GM18519 (cell line): Measurements from ENCODE around the gene KIF21A.

Experiments
- ATAC-seq: cut with Tn5 transposase; IDR thresholded peaks from one replicate; pipeline ENCODE4 v1.9.1; 2021; ENCODE audit warnings: mild to moderate bottlenecking, moderate library complexity; ENCODE audit not compliant: unreplicated experiment, low FRiP score

Gene KIF21A

GRCh38 chr12:39390752-39391151 lies 52.2 kb downstream of the KIF21A start:
- ATAC-seq: no peak

GRCh38 chr12:39389399-39390150 lies 53.3 kb downstream of the KIF21A start:
- no peak for ATAC-seq

- ATAC-seq: no peak
Observed at GRCh38 chr12:39386335-39386734, 56.6 kb downstream of the KIF21A start.

- no peak for ATAC-seq
Observed at GRCh38 chr12:39383114-39383513, 59.8 kb downstream of the KIF21A start.

GRCh38 chr12:39380090-39380489 lies 62.8 kb downstream of the KIF21A start:
- ATAC-seq: no peak

GRCh38 chr12:39378341-39378740 lies 64.6 kb downstream of the KIF21A start:
- ATAC-seq: no peak

- ATAC-seq: no peak
Observed at GRCh38 chr12:39375206-39375808, 67.6 kb downstream of the KIF21A start.

GRCh38 chr12:39372929-39373328 lies 70.0 kb downstream of the KIF21A start:
- ATAC-seq: peak; percentile 86

- ATAC-seq: no peak
Observed at GRCh38 chr12:39372204-39372925, 70.6 kb downstream of the KIF21A start.

GRCh38 chr12:39369756-39370155 lies 73.2 kb downstream of the KIF21A start:
- ATAC-seq: no peak

- ATAC-seq: no peak
Observed at GRCh38 chr12:39368891-39369290, 74.0 kb downstream of the KIF21A start.

GRCh38 chr12:39368096-39368495 lies 74.8 kb downstream of the KIF21A start:
- ATAC-seq: no peak

- ATAC-seq: no peak
Observed at GRCh38 chr12:39367494-39367893, 75.4 kb downstream of the KIF21A start.

GRCh38 chr12:39365364-39366001 lies 77.4 kb downstream of the KIF21A start:
- ATAC-seq: no peak

GRCh38 chr12:39364196-39364595 lies 78.7 kb downstream of the KIF21A start:
- ATAC-seq: no peak

- ATAC-seq: no peak
Observed at GRCh38 chr12:39359645-39360044, 83.3 kb downstream of the KIF21A start.

- ATAC-seq: no peak
Observed at GRCh38 chr12:39357041-39357440, 85.9 kb downstream of the KIF21A start.

GRCh38 chr12:39355841-39356240 lies 87.1 kb downstream of the KIF21A start:
- ATAC-seq: no peak

GRCh38 chr12:39354955-39355354 lies 88.0 kb downstream of the KIF21A start:
- ATAC-seq: no peak

GRCh38 chr12:39352471-39353017 lies 90.4 kb downstream of the KIF21A start:
- no peak for ATAC-seq

GRCh38 chr12:39351153-39351552 lies 91.8 kb downstream of the KIF21A start:
- no peak for ATAC-seq
